Thyroid gland (tissue), 4 donors: ENCODE data around the gene RCOR1. TPM values are rescaled to one million over a fixed set of nuclear protein-coding genes. Genes with fewer than 3 reads are reported as not detected.

ENCODE experiments used
- DNase-seq, 2 donors: peaks; one replicate each; pipeline ENCODE4 v3.0.0-alpha.2; 2019
- H3K27ac ChIP-seq, 3 donors: fragments of 200-600 bp; sonication (generic); 1 replicate in 2 of 3; 2 replicates in 1 of 3; pipeline ENCODE4 v1.5.1; 2016 to 2019; ENCODE audit warnings: mild to moderate bottlenecking in 1 of 3, moderate library complexity in 1 of 3
- H3K27me3 ChIP-seq: fragments of 200-600 bp; sonication (generic); one replicate; pipeline ENCODE4 v1.5.1; 2019
- H3K36me3 ChIP-seq, 2 donors: fragments of 200-600 bp; sonication (generic); one replicate each; pipeline ENCODE4 v1.5.1; 2016 to 2019
- H3K4me1 ChIP-seq, 2 donors: fragments of 200-600 bp; sonication (generic); one replicate each; pipeline ENCODE4 v1.5.1; 2017 to 2019
- H3K4me3 ChIP-seq, 3 donors: fragments of 200-600 bp; sonication (generic); replicated peaks in 1 of 3; 1 replicate in 2 of 3; 2 replicates in 1 of 3; pipeline ENCODE4 v1.5.1; 2016; ENCODE audit warnings: mild to moderate bottlenecking in 1 of 3
- H3K9me3 ChIP-seq: fragments of 200-600 bp; sonication (generic); one replicate; pipeline ENCODE4 v1.5.1; 2017
- POLR2A ChIP-seq, 2 donors: fragments of 450-650 bp; IDR thresholded peaks; one replicate each; pipeline ENCODE4 v1.6.1; 2017; ENCODE audit warnings: antibody characterized with exemption in 2 of 2, mild to moderate bottlenecking in 2 of 2, moderate library complexity in 1 of 2
- WGBS, 2 donors: methylation state at CpG; one replicate each; pipeline ENCODE4 v1.1.5; 2017; 5-methylcytosine and 5-hydroxymethylcytosine counted together
- intact Hi-C: fragments of 100-400 bp; cut with DNase I; formaldehyde crosslinking; loops from one replicate; pipeline ENCODE4 v1.15.1; 2023
- total RNA-seq, 4 donors: library from RNA; depleted of rRNA; stranded (reverse); fragments of >200 nt; gene quantifications; one replicate each; pipeline ENCODE4 v1.2.3, GENCODE V29; 2016
- TF ChIP-seq, protein P1 (sequence below), 6 experiments: fragments of 200-600 bp in 3 of 6; fragments of 450-650 bp in 3 of 6; sonication (generic) in 3 of 6; IDR thresholded peaks; one replicate each; pipeline ENCODE4 v1.5.1; 2016 to 2019; ENCODE audit warnings: antibody characterized with exemption in 6 of 6, mild to moderate bottlenecking in 2 of 6, inconsistent platforms in 1 of 6, moderate library complexity in 1 of 6

Gene RCOR1
- total RNA-seq, 4 donors from 2014 or later: 9.4 to 14.2 (median 11.3) TPM

DNA sequence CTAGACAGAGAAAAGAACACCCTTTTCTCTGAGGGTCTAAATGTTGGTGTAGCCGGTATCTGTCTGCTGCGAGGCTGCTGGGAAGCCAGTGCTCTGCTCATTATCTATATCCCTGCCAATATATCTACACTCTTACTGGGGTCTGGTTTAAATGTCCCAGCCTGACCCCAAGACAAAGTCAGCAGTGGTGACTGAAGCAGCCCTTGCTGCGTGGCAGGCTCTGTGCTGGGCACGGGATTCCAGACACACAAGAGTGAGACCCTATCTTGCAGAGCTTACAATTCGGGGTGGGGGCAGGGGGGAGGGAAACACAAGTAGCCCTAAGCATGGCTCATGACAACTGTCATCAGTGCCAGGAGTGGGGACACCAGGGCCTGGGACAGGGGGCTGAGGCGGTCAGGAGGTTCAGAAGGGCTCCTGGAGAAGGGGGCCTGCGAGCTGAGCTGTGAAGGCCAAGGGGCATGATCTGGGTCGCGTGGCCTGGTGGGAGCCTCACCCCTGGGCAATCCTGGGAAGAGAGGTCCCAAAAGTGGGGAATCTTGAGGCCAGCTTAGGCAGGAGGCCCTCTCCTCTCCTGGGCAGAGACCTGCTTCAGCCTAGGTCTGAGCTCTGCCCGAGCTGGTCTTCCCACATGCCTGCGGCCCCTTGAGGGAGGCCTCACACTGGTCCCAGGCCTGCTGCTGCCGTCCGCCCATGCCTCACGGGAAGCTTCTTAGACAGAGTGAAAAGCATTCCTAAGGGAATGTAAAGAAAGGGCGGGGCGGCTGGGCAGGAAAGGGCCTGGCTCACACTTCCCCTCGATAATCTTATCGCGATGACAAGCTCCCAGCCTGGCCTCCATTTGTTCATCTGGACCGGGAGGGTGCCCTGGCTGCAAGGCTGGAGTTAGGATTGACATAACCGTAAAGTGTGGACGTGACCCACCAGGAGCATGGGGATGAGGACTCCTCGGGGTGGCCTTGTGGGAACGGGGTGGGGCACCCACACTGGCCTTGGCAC, 7.3 kb upstream of the RCOR1 start:
- no peaks in the 10 kb centered on the region for H3K36me3 ChIP-seq
- intact Hi-C loops: loop anchor here (5.0 kb wide), 1 partner anchor 63 kb away; no protein-coding TSS in a partner anchor
- no peak overlapping the region for H3K27ac ChIP-seq
- no peaks in the 10 kb centered on the region for H3K4me1 ChIP-seq
- H3K9me3 ChIP-seq: no peaks in the 10 kb centered on the region
- DNase-seq: no peak
- H3K4me3 ChIP-seq: no peak overlapping the region
- TF ChIP-seq, protein P1, sequence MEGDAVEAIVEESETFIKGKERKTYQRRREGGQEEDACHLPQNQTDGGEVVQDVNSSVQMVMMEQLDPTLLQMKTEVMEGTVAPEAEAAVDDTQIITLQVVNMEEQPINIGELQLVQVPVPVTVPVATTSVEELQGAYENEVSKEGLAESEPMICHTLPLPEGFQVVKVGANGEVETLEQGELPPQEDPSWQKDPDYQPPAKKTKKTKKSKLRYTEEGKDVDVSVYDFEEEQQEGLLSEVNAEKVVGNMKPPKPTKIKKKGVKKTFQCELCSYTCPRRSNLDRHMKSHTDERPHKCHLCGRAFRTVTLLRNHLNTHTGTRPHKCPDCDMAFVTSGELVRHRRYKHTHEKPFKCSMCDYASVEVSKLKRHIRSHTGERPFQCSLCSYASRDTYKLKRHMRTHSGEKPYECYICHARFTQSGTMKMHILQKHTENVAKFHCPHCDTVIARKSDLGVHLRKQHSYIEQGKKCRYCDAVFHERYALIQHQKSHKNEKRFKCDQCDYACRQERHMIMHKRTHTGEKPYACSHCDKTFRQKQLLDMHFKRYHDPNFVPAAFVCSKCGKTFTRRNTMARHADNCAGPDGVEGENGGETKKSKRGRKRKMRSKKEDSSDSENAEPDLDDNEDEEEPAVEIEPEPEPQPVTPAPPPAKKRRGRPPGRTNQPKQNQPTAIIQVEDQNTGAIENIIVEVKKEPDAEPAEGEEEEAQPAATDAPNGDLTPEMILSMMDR (IDR thresholded peaks at IDR 0.05): no peak
- no peak for TF ChIP-seq POLR2A (IDR thresholded peaks at IDR 0.05)
- H3K27me3 ChIP-seq: no peaks in the 10 kb centered on the region
- WGBS, 2 donors: 55 to 66% methylated on average over 21 to 22 of the region's 24 CpGs

GRCh38 chr14:102586420-102587104, 5.9 kb upstream of the RCOR1 start:
- no peaks in the 10 kb centered on the region for H3K27me3 ChIP-seq
- TF ChIP-seq, protein P1 (IDR thresholded peaks at IDR 0.05): no peak
- TF ChIP-seq POLR2A (IDR thresholded peaks at IDR 0.05): no peak
- intact Hi-C loops: loop anchor here (5.0 kb wide), 1 partner anchor 64 kb away; no protein-coding TSS in a partner anchor

DNA sequence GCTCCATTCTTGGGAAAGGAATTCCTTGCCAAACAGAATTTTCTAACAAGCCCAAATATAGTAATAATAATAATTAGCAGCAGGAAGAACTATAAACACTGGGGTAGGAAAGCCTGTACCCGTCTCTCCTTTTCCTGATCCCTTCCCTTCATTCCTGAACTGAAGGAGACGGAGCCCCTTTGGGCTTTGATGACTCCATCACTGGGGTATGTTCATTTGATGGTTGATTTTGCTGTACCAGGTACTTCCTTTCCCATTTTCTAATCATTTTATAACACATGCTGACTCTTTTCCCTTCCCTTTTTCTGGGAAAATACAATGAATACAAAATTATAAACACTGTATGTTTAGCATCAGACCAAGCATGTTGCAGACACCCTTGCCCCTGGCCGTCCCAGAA, 3.6 kb upstream of the RCOR1 start:
- no peak overlapping the region for H3K27ac ChIP-seq
- 74 to 80% methylated on average over 3 of the region's 3 CpGs for WGBS, 2 donors
- no peaks in the 10 kb centered on the region for H3K9me3 ChIP-seq
- DNase-seq: no peak
- no peaks in the 10 kb centered on the region for H3K36me3 ChIP-seq
- TF ChIP-seq, protein P1 (IDR thresholded peaks at IDR 0.05): no peak
- TF ChIP-seq POLR2A (IDR thresholded peaks at IDR 0.05): no peak
- no peaks in the 10 kb centered on the region for H3K27me3 ChIP-seq
- intact Hi-C loops: loop anchor here (5.0 kb wide), 1 partner anchor 67 kb away; no protein-coding TSS in a partner anchor
- H3K4me3 ChIP-seq: no peak overlapping the region
- H3K4me1 ChIP-seq: peaks cover under 1 to 3% of the 10 kb centered on the region in 2 donors

More at GRCh38 chr14:102586420-102587104, 5.9 kb upstream of the RCOR1 start:
- H3K27ac ChIP-seq: no peak overlapping the region
- no peak for DNase-seq
- H3K9me3 ChIP-seq: no peaks in the 10 kb centered on the region
- no peaks in the 10 kb centered on the region for H3K4me1 ChIP-seq
- H3K4me3 ChIP-seq: no peak overlapping the region
- WGBS, 2 donors: 89 to 93% methylated on average over 5 of the region's 5 CpGs
- no peaks in the 10 kb centered on the region for H3K36me3 ChIP-seq

- intact Hi-C loops: loop anchor here (5.0 kb wide), 1 partner anchor 68 kb away; no protein-coding TSS in a partner anchor
- Histone ChIP-seq H3K4me3 (no peak overlapping the region), H3K4me1 (peaks cover 9 to 10% of the 10 kb centered on the region in 2 donors), H3K27ac (no peak overlapping the region), H3K27me3 (no peaks in the 10 kb centered on the region), H3K36me3 (no peaks in the 10 kb centered on the region), H3K9me3 (no peaks in the 10 kb centered on the region)
- WGBS, 2 donors: 60 to 61% methylated on average over 12 of the region's 12 CpGs
- DNase-seq: no peak
- TF ChIP-seq POLR2A (IDR thresholded peaks at IDR 0.05): no peak
- TF ChIP-seq, protein P1 (IDR thresholded peaks at IDR 0.05): no peak
Measured at GRCh38 chr14:102589761-102590290, 2.6 kb upstream of the RCOR1 start.
